ENCODE data around the gene WDR33. TPM values are rescaled to one million over a fixed set of nuclear protein-coding genes. Genes with fewer than 3 reads are reported as not detected.

WDR33 gene
- total and polyA plus RNA-seq, 4 donors = 8.2 to 37.5 (median 22.4) TPM

GRCh38 chr2:127658146-127658545 is 152.8 kb downstream of the WDR33 start:
- no peak overlapping the region for H3K27ac ChIP-seq (ENCODE audit: low read depth in 1 of 2, low read length in 2 of 2)
- 92% methylated on average over 6 of the region's 6 CpGs for WGBS
- H3K27me3 ChIP-seq (ENCODE audit: control insufficient read depth in 4 of 4, insufficient read depth in 4 of 4, low read length in 3 of 4) = no peaks in the 10 kb centered on the region
- H3K36me3 ChIP-seq (ENCODE audit: control insufficient read depth in 4 of 4, insufficient read depth in 3 of 4, low read depth in 1 of 4, low read length in 3 of 4) = peaks cover 0 to 11% (median 1%) of the 10 kb centered on the region in 4 donors
- TF ChIP-seq REST (IDR thresholded peaks at IDR 0.05) (no peak), ATF3 (IDR thresholded peaks at IDR 0.05) (no peak), SP1 (IDR thresholded peaks at IDR 0.05) (no peak), ZBTB33 (IDR thresholded peaks at IDR 0.05) (no peak), FOXA1 (IDR thresholded peaks at IDR 0.05) (no peak), EGR1 (IDR thresholded peaks at IDR 0.05; ENCODE audit: low read depth in 2 of 2) (no peak), CTCF (IDR thresholded peaks at IDR 0.05; ENCODE audit: low read depth, low read length, missing input control) (no peak), NR2F2 (IDR thresholded peaks at IDR 0.05) (no peak), FOXA2 (IDR thresholded peaks at IDR 0.05) (no peak), JUND (IDR thresholded peaks at IDR 0.05) (no peak), HNF4A (conservative IDR thresholded peaks at IDR 0.05) (no peak), GABPA (IDR thresholded peaks at IDR 0.05 in 1 of 2, conservative IDR thresholded peaks at IDR 0.05 in 1 of 2) (no peak), RAD21 (IDR thresholded peaks at IDR 0.05) (no peak)
- H3K4me1 ChIP-seq (ENCODE audit: control insufficient read depth in 4 of 4, insufficient read depth in 4 of 4, low read length in 3 of 4) = peaks cover 10 to 22% (median 16%) of the 10 kb centered on the region in 4 donors
- no peak overlapping the region for H3K4me3 ChIP-seq (ENCODE audit: low read depth in 1 of 3, low read length in 3 of 3)
- H3K9me3 ChIP-seq (ENCODE audit: control insufficient read depth in 4 of 4, low read length in 3 of 4) = no peaks in the 10 kb centered on the region
- H3K9ac ChIP-seq (ENCODE audit: low read depth in 1 of 2, low read length in 2 of 2) = no peak overlapping the region
- DNase-seq (ENCODE audit: low spot score) = no peak

- no peaks in the 10 kb centered on the region for H3K9me3 ChIP-seq (ENCODE audit: control insufficient read depth in 4 of 4, low read length in 3 of 4)
- peaks cover 0 to 14% (median 1%) of the 10 kb centered on the region in 4 donors for H3K36me3 ChIP-seq (ENCODE audit: control insufficient read depth in 4 of 4, insufficient read depth in 3 of 4, low read depth in 1 of 4, low read length in 3 of 4)
- DNase-seq (ENCODE audit: low spot score) = no peak
- no peak overlapping the region for H3K27ac ChIP-seq (ENCODE audit: low read depth in 1 of 2, low read length in 2 of 2)
- H3K27me3 ChIP-seq (ENCODE audit: control insufficient read depth in 4 of 4, insufficient read depth in 4 of 4, low read length in 3 of 4) = no peaks in the 10 kb centered on the region
- H3K4me1 ChIP-seq (ENCODE audit: control insufficient read depth in 4 of 4, insufficient read depth in 4 of 4, low read length in 3 of 4) = peaks cover 6 to 15% (median 9%) of the 10 kb centered on the region in 4 donors
- 97% methylated on average over 17 of the region's 17 CpGs for WGBS
- no peak overlapping the region for H3K9ac ChIP-seq (ENCODE audit: low read depth in 1 of 2, low read length in 2 of 2)
- H3K4me3 ChIP-seq (ENCODE audit: low read depth in 1 of 3, low read length in 3 of 3) = no peak overlapping the region
- TF ChIP-seq GABPA (IDR thresholded peaks at IDR 0.05 in 1 of 2, conservative IDR thresholded peaks at IDR 0.05 in 1 of 2) (no peak), EGR1 (IDR thresholded peaks at IDR 0.05; ENCODE audit: low read depth in 2 of 2) (no peak), ZBTB33 (IDR thresholded peaks at IDR 0.05) (no peak), ATF3 (IDR thresholded peaks at IDR 0.05) (no peak), RXRA (IDR thresholded peaks at IDR 0.05) (no peak), YY1 (IDR thresholded peaks at IDR 0.05) (no peak), HNF4A (conservative IDR thresholded peaks at IDR 0.05) (no peak), MAX (IDR thresholded peaks at IDR 0.05) (no peak), SP1 (IDR thresholded peaks at IDR 0.05) (no peak), NR2F2 (IDR thresholded peaks at IDR 0.05) (no peak), JUND (IDR thresholded peaks at IDR 0.05) (no peak), RAD21 (IDR thresholded peaks at IDR 0.05) (no peak), FOXA1 (IDR thresholded peaks at IDR 0.05) (no peak), CTCF (IDR thresholded peaks at IDR 0.05; ENCODE audit: low read depth, low read length, missing input control) (no peak), TAF1 (conservative IDR thresholded peaks at IDR 0.05) (no peak), HNF4G (IDR thresholded peaks at IDR 0.05) (no peak)
These were observed 153.8 kb downstream of the WDR33 start for GRCh38 chr2:127657232-127657595.

All from liver (tissue), 9 donors.